H7 (cell line): ENCODE measurements around the gene SLX4IP. TPM values are rescaled to one million over a fixed set of nuclear protein-coding genes. Genes with fewer than 3 reads are reported as not detected.

Experiments
- DNase-seq: peaks from one replicate; pipeline ENCODE4 v3.0.0; 2012
- H3K27me3 ChIP-seq: 2 replicates; pipeline ENCODE4 v1.6.0; 2011; ENCODE audit warnings: mild to moderate bottlenecking, low read length; ENCODE audit not compliant: control insufficient read depth, insufficient read depth
- H3K36me3 ChIP-seq: replicated peaks from 2 replicates; pipeline ENCODE4 v1.5.1; 2011; ENCODE audit warnings: low read length; ENCODE audit not compliant: control insufficient read depth, insufficient read depth
- H3K4me3 ChIP-seq: 2 replicates; pipeline ENCODE4 v1.5.1; 2011; ENCODE audit warnings: low read depth, mild to moderate bottlenecking, control low read depth, low read length, moderate library complexity; ENCODE audit not compliant: insufficient read depth
- total RNA-seq: library from RNA; depleted of rRNA; stranded (reverse); fragments of >200 nt; shearing (Covaris generic); gene quantifications from 2 replicates; pipeline ENCODE4 v1.2.3, GENCODE V29; 2014

The SLX4IP gene
- total RNA-seq, 1 experiment from 2014 or later, result 3.9 TPM

DNA sequence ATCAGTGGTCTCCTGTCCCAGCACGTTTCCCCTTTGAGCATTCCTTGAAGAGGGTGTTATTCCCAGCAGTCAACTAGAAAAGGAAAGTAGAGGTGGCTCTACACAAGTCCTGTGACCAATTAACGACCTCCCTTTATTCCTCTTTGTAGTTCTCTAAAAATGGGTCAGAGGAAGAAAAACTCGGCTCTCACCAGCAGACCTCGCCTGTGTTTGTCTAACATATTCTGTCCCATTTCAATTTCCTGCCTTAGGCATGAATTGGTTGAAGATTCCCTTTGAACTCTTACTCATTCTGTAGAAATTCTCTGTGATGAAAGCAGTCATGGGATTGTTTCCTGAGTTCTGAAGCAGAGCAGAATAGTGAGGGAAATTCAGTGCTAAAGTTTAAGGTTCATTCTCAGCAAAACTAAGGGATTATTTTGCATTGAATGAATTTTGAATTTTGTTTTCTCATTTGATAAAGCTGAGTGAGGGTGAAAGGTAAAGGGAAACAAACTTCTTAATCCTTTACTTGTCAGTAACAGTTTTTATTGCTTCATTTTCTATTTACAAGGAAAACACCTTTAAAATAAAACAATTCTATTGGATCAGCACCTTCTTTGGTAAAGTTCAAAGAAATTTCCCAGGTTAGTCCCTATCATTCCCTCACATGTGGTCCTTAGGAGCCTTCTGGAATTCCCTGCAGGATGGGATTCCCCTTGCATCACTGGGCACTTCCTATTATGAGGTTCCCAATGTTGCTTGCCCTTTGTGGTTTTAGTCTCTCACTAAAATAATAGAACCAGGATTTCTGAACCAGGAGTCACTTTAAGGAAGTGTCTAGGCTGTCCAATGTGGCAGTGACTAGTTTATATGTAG lies 105.8 kb downstream of the SLX4IP start:
- Histone ChIP-seq H3K4me3 (no peak overlapping the region), H3K27me3 (no peaks in the 10 kb centered on the region), H3K36me3 (no peaks in the 10 kb centered on the region)
- no peak for DNase-seq

DNA sequence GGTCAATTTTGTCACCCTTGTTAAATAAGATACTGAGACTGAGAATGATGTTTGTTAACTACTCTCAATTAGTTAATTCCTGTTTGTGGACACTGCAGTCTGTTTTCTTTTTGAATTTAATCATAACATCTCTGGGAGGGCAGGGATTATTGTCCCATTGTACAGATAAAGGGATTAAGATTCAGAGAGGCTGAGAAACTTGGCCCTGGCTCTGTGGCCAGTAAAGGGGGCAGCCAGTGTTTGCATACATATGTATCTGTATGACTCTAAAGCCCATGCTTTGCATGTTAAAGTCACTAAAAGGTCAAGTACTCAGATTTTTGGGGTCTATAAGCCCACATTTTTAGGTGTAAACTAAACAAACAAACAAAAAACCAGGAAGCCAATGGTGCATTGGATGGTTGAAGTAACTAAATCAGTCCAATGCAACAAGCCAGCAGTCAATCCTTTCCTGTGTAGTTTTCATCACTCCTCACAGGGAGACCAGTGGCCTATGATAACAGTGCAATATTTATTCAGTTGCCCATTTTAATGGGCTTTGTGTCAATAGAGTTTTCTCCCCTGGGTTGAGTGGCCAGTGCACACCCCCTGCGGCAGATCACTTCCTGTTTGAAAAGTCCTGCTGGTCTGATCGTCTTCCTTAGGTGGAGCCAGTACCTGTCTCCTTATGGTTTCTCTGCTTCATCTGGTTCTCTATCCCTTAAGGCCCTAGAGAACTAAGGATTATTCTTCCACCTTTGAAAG lies 106.7 kb downstream of the SLX4IP start:
- H3K4me3 ChIP-seq, result no peak overlapping the region
- no peaks in the 10 kb centered on the region for H3K27me3 ChIP-seq
- no peaks in the 10 kb centered on the region for H3K36me3 ChIP-seq
- no peak for DNase-seq

DNA sequence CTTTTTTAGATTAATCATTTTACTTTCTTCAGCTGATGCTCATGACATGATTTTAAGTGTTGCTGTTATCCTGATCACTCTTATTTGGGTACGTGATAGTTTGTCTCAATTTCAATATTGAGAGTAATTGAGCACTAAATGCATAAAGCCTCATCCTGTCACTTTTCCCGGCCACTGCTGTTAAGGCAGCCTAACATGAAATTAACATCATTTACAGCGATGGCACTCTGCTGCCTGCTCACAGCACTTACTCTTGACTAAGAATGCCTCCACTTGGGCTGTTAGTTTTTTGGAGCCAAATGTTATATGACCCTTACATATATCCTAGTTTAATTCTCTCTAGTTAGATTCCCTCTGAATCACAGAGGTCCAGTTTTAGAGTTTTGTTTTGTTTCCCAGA lies 107.3 kb downstream of the SLX4IP start:
- no peaks in the 10 kb centered on the region for H3K36me3 ChIP-seq
- no peak for DNase-seq
- H3K27me3 ChIP-seq, result no peaks in the 10 kb centered on the region
- H3K4me3 ChIP-seq, result no peak overlapping the region

DNA sequence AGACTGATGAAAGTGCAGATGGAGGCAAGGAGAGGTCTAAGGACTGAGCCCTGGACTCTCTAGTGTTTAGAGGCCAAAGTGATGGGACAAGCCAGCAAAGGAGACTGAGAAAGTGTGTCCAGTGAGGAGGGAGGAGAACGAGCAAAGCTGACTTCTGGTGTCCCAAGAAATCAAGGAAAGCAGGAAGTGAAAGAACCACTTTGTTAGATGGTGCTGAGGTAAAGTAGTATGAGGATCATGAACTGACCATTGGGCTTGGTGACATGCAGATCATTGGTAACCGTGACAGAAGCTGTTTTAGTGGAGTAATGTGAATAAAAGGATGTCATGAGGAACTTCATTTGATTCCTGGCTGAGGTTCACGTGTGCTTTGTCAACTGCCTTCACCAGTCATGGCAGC lies 108.4 kb downstream of the SLX4IP start:
- no peak for DNase-seq
- Histone ChIP-seq H3K27me3 (no peaks in the 10 kb centered on the region), H3K36me3 (no peaks in the 10 kb centered on the region), H3K4me3 (no peak overlapping the region)

DNA sequence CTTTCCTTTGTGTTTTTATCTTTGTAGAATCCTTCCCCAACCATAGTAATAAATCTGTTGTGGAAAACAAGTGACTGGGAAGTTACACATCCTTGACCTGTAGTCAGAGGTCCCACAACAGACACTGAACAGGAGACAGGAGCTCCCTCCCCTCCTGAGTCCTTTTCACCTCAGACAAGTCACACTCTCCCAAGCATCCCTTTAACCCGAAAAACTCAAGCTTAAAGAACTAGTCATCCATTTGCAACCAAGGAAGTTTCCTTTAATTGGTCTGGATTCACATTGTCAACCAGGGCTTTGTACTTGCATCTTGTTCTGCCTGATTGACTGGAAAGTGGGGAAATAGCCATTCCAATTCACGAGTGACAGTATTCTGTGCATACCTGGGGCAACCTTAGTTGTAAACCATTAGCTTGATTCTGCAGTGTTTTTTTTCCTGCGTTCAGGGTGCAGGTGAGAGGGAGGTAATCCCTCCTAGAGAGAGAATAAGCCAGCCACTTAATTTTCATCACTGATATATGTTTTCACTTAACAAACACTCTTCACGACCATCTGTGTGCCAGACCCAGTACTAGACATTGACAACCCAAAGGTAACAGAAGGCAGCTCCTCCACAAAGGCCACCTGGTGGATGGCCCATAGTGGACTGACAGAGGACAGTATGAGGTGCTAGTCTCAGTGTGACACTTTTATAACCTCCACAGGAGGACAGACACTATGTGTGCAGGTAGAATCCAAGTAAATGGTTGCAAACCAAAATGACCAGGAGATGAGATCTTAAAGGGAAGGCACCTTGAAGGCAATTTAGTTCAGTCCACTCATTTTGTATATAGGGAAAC lies 112.4 kb downstream of the SLX4IP start:
- no peak overlapping the region for H3K4me3 ChIP-seq
- H3K36me3 ChIP-seq, result no peaks in the 10 kb centered on the region
- no peaks in the 10 kb centered on the region for H3K27me3 ChIP-seq
- no peak for DNase-seq

DNA sequence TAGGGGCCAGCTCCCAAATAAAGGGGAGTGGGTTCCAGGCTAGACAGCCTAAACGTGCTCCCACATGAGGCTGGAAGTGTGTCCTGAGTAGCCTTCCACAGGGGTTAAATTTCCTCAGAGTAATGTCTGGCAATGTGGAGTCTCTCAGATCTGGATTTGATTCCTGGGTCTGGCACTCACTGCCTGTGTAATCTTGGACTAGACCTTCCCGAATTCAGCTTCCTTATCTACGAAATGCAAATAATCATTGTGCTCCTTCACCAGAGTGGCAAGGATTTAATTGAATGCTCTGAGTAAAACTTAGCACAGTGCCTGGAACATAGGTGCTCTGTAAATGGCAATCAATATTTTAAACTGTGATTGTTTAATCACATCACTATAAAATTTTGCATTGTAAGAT lies 114.4 kb downstream of the SLX4IP start:
- DNase-seq, result no peak
- no peak overlapping the region for H3K4me3 ChIP-seq
- H3K36me3 ChIP-seq, result no peaks in the 10 kb centered on the region
- no peaks in the 10 kb centered on the region for H3K27me3 ChIP-seq

DNA sequence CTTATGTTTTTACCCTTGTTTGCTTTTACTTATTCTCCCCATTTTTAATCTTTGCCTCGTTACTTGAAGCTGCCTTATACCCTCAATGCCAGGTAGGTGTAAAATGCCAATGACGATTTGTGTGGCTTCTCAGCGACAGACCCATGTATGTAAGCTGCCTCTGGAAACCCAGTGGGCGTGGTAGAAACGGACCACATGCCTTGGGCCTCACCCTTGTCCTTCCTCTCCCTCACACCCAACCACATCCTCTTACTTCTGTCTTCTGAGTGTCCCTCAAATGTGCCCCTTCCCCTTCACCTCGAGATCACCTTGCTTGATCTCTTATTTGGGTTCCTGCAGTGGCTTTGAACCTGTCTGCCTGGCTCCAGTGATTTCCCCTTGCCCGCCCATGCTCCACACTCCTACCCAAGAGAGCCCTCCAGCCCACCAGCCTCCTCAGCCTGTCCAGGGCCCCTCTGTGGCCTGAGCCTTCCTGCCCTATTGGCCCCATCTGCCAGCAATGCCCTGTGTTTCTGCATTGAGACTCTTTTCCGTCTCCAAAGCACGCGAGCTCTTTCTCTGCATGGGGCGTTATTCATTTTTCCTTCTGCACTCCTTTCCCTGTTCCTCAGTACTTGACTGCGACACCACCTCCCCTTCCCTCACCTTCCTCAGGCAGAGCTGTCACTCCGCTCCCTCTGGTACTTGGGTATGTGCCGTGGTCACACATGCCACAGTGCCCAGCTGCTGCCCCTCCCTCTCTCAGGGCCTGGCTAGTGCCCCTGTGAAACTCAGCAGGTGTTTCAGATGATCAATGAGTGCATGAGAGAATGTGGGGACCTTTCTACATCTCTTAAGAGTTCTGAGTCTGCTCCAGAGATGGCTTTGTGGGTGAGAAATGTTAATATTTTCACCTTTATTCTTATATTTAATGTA lies 115.4 kb downstream of the SLX4IP start:
- no peak for DNase-seq
- H3K4me3 ChIP-seq, result no peak overlapping the region
- no peaks in the 10 kb centered on the region for H3K27me3 ChIP-seq
- no peaks in the 10 kb centered on the region for H3K36me3 ChIP-seq

DNA sequence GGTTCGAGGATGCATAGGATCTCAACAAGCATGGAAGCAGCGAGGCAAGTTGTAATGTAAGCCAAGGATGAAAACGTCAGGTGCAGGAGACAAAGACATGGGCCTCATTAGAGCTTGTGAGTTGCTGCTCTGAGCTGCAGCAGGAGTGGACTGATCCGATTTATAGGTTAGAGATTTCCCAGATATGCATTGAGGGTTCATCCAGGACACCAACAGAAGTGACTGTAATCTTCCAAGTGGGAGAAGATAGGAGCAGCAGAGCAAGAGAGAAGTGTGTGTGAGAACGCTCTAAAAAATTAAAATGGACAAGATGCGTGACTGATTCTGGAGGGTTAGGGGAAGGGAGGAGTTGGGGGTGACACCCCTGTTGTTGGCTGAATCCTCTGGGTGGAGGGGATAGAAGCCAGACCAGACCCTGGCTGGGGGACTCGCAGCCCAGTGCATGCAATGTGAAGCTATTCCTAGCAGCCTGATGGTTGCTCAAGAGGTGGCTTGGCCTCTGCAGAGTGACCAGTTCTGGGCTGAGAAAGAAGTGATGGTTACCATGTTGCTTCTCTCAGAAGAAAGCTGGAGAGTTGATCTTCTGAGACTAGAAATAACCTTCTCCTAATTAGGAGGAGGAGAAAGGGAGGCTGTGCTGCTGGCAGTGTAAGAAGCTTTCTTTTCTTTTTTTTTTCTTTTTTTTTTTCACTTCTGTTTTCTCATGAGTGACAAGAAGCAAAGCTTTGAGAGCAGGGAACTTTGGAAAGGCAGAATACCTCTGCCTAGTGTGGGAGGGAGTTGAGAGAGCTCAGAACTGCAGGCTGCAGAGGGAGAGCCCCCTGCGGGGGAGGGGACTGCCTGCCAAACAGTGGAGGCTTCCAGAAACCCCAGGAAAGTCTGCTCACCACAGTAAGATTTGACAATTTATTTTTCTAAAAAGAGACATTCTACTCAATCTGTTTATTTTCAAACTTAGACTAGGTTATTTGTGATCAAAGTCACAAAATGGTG lies 116.9 kb downstream of the SLX4IP start:
- Histone ChIP-seq H3K27me3 (no peaks in the 10 kb centered on the region), H3K36me3 (no peaks in the 10 kb centered on the region), H3K4me3 (no peak overlapping the region)
- peak; percentile 76 for DNase-seq

DNA sequence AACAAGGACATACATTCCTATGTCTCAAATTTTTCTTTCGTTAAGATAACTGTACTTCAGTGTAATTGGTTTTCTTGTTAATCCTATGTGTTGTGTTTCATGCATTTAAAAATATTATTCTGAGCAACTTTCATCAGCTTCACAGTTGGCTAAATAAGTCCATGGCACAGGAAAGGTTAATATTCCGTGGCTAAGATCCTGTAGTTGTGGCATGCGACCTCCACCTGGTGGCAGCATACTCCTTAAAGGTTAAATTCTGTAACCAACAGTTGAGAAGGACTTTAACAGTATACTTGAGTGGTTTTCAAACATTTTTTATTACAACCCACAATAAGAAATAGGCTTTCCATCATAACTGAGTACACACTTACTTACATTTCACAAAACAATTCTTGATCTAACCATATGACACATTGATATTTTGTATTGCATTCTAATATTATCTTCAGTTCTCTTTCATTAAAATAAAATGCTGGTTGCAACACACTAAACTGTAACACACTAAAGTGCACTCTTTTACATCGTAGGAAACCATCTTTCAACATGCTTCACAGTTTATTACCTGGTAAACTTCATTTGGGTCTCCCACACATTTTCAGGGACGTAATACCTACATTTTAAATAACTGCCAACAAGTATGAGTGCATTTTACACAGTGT lies 118.3 kb downstream of the SLX4IP start:
- DNase-seq, result peak; percentile 36
- H3K4me3 ChIP-seq, result no peak overlapping the region
- no peaks in the 10 kb centered on the region for H3K27me3 ChIP-seq
- no peaks in the 10 kb centered on the region for H3K36me3 ChIP-seq

DNA sequence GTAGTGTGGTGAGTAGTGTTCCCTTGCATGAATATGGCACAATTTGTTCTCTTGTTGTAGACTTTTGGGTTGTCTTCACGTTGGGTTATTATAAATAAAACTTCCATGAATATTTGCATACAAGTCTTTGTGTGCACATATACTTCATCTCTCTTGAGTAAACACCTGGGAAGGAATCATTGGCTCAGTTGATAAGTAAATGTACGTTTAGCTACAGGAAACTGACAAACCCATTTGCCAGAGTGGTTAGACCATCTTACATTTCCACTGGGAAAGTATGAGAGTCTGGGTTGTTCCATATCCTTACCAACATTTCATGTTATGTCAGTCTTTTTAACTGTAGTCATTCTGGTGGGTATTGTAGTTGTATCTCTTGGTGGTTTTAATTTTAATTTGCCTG lies 119.2 kb downstream of the SLX4IP start:
- no peaks in the 10 kb centered on the region for H3K27me3 ChIP-seq
- no peaks in the 10 kb centered on the region for H3K36me3 ChIP-seq
- H3K4me3 ChIP-seq, result no peak overlapping the region
- DNase-seq, result no peak

DNA sequence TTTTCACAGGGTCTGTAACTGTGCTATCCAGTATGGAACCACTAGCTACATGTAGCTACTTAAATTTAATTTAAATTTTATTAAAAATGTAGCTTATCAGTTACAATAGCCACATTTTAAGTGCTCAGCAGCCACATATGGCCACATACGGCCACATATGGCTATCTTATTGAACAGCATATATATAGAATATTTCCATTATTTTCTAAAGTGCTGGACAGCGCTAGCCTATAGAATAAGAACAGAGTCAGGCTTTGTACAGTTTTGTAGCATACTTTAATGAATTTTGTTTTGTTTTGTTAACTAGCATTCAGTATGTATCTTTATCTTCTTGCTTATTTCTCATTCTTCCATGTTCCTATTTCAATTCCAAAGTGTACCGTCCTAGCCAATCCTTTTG lies 120.3 kb downstream of the SLX4IP start:
- DNase-seq, result no peak
- Histone ChIP-seq H3K36me3 (no peaks in the 10 kb centered on the region), H3K4me3 (no peak overlapping the region), H3K27me3 (no peaks in the 10 kb centered on the region)

DNA sequence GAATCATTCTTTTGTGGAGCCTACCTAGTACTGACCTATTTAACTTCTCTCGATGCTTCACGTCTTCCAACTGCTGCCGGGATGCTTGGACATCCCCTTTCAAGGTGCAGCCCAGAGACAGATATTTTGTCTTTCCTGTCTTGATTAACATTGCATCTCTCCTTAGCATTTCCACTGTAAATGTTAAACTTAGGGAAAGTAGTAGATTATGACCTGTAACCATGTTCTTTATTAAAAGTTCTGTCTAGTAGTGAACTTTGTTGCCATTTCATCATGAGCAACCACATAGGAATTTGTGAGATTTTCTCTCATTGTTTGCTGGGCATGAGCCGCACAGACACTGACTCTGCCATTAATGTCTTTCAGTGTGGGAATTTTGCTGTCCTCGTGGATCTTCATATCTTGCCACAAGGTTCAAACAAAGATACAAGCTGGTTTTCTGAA lies 120.8 kb downstream of the SLX4IP start:
- DNase-seq, result no peak
- no peaks in the 10 kb centered on the region for H3K27me3 ChIP-seq
- H3K36me3 ChIP-seq, result no peaks in the 10 kb centered on the region
- H3K4me3 ChIP-seq, result no peak overlapping the region
